Activated naive CD8-positive, alpha-beta T cell treated with anti-CD3 and anti-CD28 coated beads, Interleukin-2, amount 50 U/mL, for 16 hours (primary cell): Measurements from ENCODE around the gene DHDH.
A peak's percentile ranks its signal among the peaks of the same experiment; 100 is the strongest.

Source experiments
- DNase-seq: peaks from one replicate; pipeline ENCODE4 v3.0.0-alpha.2; 2020; ENCODE audit warnings: low read depth, low spot score

Gene DHDH

GRCh38 chr19:48992581-48993174 is 59.2 kb downstream of the DHDH start:
- DNase-seq, result no peak

- DNase-seq, result peak; percentile 99
These were observed 59.9 kb downstream of the DHDH start, which contains the start of the genes GYS1 and RUVBL2 for GRCh38 chr19:48993175-48994034. GYS1 (minus strand) TSS chr19:48993309; CDS start chr19:48993112, 197 bp downstream. RUVBL2 (plus strand) TSS chr19:48993887; CDS start chr19:48993912, 25 bp downstream.

- DNase-seq, result no peak
These were observed 60.5 kb downstream of the DHDH start for GRCh38 chr19:48994035-48994386.
